Measurements from ENCODE around the gene EHD1. TPM values are rescaled to one million over a fixed set of nuclear protein-coding genes. Genes with fewer than 3 reads are reported as not detected.

Gene EHD1
- total RNA-seq, 2 donors from 2014 or later, result 18.7 to 45.2 TPM

DNA sequence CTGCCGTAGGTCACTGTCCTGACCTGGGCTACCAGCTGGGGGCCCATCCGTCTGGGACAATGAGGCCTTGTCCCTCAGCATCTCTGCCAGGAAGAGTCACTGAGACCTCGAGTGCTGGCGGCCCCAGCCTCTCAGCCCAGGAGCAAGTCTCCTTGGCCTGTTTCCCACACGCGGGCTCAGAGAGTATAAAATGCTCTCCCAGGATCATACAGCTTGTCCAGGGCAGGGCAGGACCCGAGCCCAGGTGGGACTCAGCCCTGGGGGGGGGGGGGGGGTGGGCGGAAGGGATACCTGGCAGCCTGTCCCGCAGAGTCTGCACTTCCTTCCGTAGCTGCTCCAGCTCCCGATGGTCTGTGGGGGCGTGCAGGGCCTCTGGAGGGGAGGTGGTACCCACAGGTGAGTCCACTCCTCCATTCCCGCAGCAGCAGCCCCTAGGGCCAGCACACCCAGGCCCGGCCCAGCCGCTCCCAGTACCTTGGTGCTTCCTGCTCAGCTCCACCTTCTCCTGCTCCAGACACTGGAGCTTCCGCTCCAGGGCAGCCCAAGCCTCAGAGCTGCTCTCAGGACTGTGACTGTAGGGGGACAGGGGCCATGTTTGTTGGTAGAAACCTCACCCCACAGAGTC, 41.9 kb downstream of the EHD1 start:
- H3K4me3 ChIP-seq, result no peak overlapping the region
- no peak for DNase-seq
- H3K36me3 ChIP-seq (replicated peaks in 1 of 2; ENCODE audit: insufficient read depth in 1 of 2, low read depth in 2 of 2), result peaks cover 5 to 29% of the 10 kb centered on the region in 2 donors
- no peak for TF ChIP-seq POLR2A (IDR thresholded peaks at IDR 0.05)
- TF ChIP-seq, protein P1, sequence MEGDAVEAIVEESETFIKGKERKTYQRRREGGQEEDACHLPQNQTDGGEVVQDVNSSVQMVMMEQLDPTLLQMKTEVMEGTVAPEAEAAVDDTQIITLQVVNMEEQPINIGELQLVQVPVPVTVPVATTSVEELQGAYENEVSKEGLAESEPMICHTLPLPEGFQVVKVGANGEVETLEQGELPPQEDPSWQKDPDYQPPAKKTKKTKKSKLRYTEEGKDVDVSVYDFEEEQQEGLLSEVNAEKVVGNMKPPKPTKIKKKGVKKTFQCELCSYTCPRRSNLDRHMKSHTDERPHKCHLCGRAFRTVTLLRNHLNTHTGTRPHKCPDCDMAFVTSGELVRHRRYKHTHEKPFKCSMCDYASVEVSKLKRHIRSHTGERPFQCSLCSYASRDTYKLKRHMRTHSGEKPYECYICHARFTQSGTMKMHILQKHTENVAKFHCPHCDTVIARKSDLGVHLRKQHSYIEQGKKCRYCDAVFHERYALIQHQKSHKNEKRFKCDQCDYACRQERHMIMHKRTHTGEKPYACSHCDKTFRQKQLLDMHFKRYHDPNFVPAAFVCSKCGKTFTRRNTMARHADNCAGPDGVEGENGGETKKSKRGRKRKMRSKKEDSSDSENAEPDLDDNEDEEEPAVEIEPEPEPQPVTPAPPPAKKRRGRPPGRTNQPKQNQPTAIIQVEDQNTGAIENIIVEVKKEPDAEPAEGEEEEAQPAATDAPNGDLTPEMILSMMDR (IDR thresholded peaks at IDR 0.05), result no peak
- H3K27ac ChIP-seq, result no peak overlapping the region
- WGBS, 2 donors, result 89 to 100% methylated on average over 1 to 16 of the region's 16 CpGs
- no peaks in the 10 kb centered on the region for H3K27me3 ChIP-seq
- H3K4me1 ChIP-seq, result peaks cover 9% of the 10 kb centered on the region
- ATAC-seq, result no peak
- intact Hi-C loops (cut with DNase I), result no loop called here
- H3K9me3 ChIP-seq, result no peaks in the 10 kb centered on the region

DNA sequence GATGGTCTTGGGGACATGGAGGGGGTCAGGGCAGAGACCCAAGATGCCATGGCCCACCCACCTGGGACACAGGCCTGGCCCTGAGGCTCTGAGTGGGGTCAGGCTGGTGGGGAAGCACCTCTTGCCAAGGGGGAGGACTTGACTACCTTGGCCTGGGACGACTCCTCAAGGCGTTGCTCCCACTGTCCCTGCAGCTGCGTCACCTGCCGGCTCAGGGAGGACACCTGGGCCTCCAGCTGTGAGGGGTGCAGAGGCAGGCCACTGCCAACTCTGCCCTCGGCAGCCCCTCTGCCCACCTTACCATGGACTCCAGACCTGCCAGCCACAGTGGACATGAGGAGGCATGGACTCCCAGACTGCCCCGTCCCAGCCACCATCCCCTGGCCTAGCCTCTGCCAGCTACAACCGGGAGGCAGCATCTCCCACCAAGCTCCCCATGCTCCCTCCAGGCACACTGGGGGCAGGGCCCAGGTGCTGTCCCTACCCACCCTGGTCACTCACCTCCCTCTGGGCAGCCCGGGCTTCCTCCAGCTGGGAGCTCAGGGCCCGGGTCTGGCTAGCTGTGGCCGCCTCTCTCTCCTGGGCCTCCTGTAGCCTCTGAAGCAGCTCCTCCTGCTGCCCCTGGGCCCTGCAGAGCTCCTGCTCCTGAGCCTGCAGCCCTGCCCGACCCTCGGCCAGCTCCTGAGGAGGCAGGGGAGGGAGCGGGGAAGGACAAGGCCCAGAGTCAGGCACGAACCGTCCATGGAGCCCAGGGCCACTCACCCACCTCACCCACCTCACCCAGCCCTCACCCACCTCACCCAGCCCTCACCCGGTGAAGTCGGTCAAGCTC, 42.6 kb downstream of the EHD1 start:
- peak in 1 of 4 donors; percentile 42 for DNase-seq

DNA sequence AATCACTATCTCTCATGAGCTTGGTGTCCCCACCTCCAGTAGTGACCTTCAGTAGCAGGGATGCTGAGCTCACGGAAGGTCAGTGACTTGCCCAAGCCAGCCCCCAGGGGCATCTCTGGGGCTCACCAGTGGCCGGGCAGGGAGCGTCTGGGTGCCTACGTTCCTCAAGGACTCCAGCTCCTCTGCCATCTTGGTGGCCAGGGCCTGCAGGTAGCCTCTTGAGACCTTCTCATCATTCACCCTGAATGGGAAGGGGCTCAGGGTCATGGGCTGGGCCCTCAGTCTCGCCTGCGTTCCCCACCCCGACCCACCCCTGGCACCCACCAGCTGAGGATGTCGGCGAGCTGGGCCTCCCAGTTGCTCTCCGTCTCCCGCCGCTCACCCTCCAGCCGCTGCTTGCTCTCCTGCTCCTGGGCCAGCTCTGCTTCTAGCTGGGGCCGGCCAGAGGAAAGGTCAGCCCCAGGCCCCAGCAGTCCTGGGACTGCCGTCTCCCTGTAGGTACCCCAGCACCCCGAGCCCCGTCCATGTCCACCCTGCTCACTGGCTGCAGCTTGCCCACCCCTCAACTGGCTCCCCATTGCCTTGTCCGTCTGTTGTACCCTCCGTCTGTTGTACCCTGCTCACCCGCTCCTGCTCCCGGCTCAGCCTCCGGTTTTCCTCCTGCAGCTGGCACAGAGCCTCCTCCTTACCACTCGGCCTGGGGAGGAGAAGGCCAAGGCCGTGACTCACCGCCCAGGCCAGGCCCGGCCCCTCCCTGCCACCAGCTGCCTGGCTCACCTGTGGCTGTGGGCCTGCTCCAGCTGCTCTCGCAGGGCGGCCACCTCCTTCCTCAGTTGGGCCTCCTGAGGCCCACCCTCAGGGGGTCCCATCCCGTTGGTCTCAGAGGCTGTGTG, 43.5 kb downstream of the EHD1 start:
- Histone ChIP-seq H3K4me1 (peaks cover 9% of the 10 kb centered on the region), H3K9me3 (no peaks in the 10 kb centered on the region), H3K4me3 (no peak overlapping the region), H3K36me3 (replicated peaks in 1 of 2; ENCODE audit: insufficient read depth in 1 of 2, low read depth in 2 of 2) (peaks cover 11 to 37% of the 10 kb centered on the region in 2 donors), H3K27ac (peak overlapping the region in 3 of 4 donors; percentile 24 to 54 (median 54)), H3K27me3 (no peaks in the 10 kb centered on the region)
- TF ChIP-seq POLR2A (IDR thresholded peaks at IDR 0.05), result no peak
- TF ChIP-seq, protein P1 (IDR thresholded peaks at IDR 0.05), result no peak
- DNase-seq (peak; percentile 64 to 95 (median 73)), ATAC-seq (peak; percentile 65)
- WGBS, 2 donors, result 74% methylated on average over 14 to 26 of the region's 29 CpGs
- intact Hi-C loops (cut with DNase I), result no loop called here

More for the DNA sequence above, 42.6 kb downstream of the EHD1 start:
- no peak overlapping the region for H3K4me3 ChIP-seq
- ATAC-seq, result no peak
- peaks cover 9% of the 10 kb centered on the region for H3K4me1 ChIP-seq
- peak overlapping the region in 3 of 4 donors; percentile 24 to 54 (median 54) for H3K27ac ChIP-seq
- no peaks in the 10 kb centered on the region for H3K27me3 ChIP-seq
- TF ChIP-seq, protein P1 (IDR thresholded peaks at IDR 0.05), result no peak
- no peak for TF ChIP-seq POLR2A (IDR thresholded peaks at IDR 0.05)
- peaks cover 5 to 31% of the 10 kb centered on the region in 2 donors for H3K36me3 ChIP-seq (replicated peaks in 1 of 2; ENCODE audit: insufficient read depth in 1 of 2, low read depth in 2 of 2)
- no peaks in the 10 kb centered on the region for H3K9me3 ChIP-seq
- intact Hi-C loops (cut with DNase I), result no loop called here
- 60 to 90% methylated on average over 1 to 16 of the region's 17 CpGs for WGBS, 2 donors

DNA sequence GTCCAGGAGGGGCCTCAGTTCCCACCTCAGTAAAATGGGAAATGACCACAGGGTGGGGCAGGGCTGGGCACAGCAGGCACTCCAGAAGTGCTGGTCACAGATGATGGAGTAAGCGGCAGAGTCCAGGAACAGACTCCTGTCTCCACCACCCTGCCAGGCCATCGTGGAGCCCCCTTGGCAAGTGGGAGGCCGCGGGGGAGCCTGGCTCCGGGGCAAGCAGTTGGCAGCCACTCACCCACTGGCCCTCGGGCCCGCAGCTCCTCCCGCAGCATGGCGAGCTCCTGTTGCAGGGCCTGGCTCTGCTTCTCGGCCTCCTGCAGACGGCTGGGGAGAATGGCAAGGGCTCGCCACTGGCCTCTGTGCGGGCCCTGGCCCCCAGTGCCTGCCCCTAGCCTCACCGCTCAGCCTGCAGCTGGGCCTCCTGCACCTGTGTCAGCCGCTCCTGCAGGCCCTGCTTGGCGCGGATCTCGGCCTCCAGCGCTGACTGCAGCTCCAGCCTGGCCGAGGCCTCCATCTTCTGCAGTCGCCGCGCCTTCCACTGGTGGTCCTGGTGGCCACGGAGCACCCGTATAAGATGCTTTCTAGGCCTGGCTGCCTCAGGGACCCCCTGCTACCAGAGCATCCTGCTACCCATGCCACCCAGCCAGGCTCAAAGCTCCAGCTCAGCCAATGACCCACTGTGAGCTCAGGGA, 44.2 kb downstream of the EHD1 start:
- ATAC-seq (no peak), DNase-seq (no peak)
- Histone ChIP-seq H3K4me1 (peaks cover 9% of the 10 kb centered on the region), H3K27me3 (no peaks in the 10 kb centered on the region), H3K36me3 (replicated peaks in 1 of 2; ENCODE audit: insufficient read depth in 1 of 2, low read depth in 2 of 2) (peaks cover 15 to 35% of the 10 kb centered on the region in 2 donors), H3K27ac (no peak overlapping the region), H3K4me3 (no peak overlapping the region), H3K9me3 (no peaks in the 10 kb centered on the region)
- no peak for TF ChIP-seq POLR2A (IDR thresholded peaks at IDR 0.05)
- intact Hi-C loops (cut with DNase I), result no loop called here
- WGBS, 2 donors, result 92 to 100% methylated on average over 5 to 24 of the region's 25 CpGs

Data from body of pancreas (tissue), 4 donors.